SHP77 (cell line): ENCODE measurements around the gene TRPV3.
A peak's percentile ranks its signal among the peaks of the same experiment; 100 is the strongest.
"Not testable (repeated sequence)": the region's sequence is repeated elsewhere in the genome, so short reads cannot be mapped to it uniquely, and the experiment has no call there.

ENCODE experiments used
- DNase-seq, 2 experiments: peaks; one replicate each; lab custom pipeline; 2025; lab: John Stamatoyannopoulos, UW

The TRPV3 gene

GRCh38 chr17:3573246-3574100, 15.9 kb upstream of the TRPV3 start:
- DNase-seq: no peak

- DNase-seq: no peak
Measured at GRCh38 chr17:3572231-3572630, 14.6 kb upstream of the TRPV3 start.

- no peak for DNase-seq
Measured at GRCh38 chr17:3571043-3571900, 13.7 kb upstream of the TRPV3 start.

DNA sequence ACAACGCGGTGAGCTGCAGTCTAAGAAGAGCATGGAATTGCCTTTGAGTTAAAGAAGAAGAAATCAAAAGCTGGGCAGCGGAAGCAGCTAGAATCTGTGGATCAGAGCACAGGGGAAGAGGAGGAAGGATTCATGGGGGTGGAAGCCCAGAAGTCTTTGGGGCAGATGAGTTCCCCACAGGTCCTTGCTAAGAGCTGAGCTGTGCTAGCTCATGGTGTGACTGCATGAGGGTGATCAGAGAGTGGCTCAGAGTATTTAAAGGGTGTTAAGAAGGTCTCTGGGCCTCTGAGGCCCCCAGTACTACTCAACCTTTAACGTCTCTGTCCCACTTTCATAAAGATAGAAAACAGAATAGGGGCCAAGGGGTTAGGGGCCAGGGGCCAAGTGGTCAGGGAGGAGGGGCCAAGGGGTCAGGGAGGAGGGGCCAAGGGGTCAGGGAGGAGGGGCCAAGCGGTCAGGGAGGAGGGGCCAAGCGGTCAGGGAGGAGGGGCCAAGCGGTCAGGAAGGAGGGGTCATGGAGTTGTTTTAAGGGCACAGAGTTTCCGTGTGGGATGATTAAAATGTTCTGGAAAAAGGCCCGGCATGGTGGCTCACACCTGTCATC, 12.0 kb upstream of the TRPV3 start:
- DNase-seq: no peak

DNA sequence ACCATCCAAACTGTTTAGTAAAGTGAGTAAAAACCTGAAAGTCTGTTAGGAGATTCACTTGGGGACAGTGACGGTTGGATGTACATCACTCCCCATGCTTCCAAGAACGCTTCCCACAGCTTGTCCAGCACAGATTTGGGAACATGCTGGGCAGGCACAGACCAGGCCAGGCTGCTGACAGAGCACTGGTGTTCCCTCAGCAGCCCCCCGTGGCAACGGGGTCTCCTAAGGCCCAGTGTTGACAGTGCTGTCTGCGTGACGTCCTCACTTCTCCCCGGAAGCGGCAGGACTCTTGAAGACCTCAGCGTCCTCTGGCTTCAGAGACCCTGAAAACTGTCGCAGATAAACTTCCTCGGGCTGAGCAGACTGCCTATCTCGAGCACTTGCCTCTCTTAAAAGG, 8.9 kb upstream of the TRPV3 start:
- DNase-seq: no peak

DNA sequence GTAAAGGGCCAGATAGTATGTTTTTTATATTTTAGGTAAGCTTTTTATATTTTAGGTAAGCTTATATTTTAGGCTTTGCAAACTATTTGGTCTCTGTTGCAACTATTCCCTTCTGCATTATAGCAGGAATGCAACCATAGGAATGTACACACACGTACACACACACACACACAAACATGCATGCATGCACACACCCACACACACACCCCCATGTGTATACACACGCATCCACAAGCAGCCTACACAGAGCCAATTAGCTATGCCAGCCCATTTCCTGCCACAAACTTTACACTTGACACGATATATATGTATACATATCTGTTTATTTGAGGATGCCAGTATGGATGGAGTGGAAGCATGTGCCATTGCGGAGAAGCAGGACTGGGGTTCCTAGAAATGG, 7.5 kb upstream of the TRPV3 start:
- no peak for DNase-seq

DNA sequence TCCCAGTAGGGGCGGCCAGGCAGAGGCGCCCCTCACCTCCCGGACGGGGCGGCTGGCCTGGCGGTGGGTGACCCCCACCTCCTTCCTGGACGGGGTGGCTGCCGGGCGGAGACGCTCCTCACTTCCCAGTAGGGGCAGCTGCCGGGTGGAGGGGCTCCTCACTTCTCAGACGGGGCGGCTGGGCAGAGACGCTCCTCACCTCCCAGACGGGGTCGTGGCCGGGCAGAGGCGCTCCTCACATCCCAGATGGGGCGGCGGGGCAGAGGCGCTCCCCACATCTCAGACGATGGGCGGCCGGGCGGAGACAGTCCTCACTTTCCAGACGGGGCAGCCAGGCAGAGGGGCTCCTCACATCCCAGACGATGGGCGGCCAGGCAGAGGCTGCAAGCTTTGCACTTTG, 6.6 kb upstream of the TRPV3 start:
- DNase-seq: not testable (repeated sequence)

DNA sequence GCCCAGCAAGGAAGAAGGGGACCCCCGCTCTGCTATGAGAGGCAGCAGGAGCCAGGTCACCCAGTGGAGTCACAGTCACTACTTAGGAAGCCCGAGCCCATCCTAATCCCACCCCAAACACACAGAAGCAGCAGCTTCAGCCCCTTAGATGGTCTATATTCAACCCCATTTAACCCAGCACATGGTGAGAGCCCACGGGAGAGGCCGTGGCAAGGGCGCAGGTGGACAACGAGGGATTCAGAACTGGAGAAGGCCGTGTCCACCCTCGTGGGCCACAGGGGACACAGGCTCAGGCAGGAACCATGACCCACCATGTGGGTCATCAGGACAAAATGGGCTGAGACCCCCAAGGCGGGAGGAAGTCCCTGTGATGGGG, 1.6 kb upstream of the TRPV3 start:
- no peak for DNase-seq

GRCh38 chr17:3558603-3559269, 1.1 kb upstream of the TRPV3 start:
- peak; percentile 95 for DNase-seq

- DNase-seq: no peak
Measured at GRCh38 chr17:3556916-3557767, 470 bp downstream of the TRPV3 start.

GRCh38 chr17:3556239-3556915, 1.2 kb downstream of the TRPV3 start:
- no peak for DNase-seq

- DNase-seq: no peak
Measured at GRCh38 chr17:3555189-3555796, 2.3 kb downstream of the TRPV3 start.

- no peak for DNase-seq
Measured at GRCh38 chr17:3554440-3554839, 3.2 kb downstream of the TRPV3 start.

DNA sequence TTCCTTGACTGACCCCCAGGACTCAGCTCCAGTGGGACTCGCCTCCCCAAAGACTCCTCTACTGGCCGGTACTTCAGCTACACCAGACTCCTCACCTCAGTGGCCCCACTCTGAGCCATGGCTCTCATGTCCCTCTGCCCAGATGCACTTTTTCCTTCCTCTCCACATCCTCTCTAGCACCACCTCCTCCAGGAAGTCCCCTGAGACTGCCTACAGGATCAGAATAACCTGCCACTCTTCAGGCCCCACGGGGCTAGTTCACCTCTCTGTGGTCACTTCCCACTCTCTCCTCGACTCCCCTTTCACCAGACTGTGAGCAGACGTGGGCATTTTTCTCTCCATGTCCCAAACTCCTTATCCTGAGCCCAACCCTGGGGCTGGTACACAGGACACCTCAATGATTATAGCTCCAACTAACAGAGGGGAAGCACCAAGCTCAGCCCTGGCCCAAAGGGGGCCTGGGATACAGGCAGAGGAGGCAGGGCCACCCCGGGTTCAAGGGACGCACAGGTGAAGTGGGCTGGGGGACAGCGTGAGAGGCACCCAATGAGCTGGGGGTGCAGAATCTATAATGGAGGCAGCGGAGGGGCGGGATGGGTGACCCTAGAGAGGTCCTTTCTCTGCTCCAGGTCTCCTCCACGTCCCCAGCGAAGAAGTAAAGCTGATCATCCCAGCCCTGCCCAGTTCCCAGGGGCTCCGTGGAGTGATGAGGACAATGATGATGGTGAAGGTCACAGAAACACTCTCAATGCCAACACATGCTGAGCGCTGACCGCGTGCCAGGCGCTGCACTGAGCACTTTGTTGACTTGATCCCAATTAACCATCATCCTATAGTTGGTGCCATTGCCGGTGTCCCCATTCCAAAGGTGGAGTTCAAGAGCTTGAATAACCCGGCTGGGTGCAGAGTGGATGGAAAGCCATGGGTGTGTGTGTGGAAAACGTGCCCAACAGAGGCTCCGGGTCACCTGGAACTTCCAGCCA, 3.9 kb downstream of the TRPV3 start:
- DNase-seq: no peak

DNA sequence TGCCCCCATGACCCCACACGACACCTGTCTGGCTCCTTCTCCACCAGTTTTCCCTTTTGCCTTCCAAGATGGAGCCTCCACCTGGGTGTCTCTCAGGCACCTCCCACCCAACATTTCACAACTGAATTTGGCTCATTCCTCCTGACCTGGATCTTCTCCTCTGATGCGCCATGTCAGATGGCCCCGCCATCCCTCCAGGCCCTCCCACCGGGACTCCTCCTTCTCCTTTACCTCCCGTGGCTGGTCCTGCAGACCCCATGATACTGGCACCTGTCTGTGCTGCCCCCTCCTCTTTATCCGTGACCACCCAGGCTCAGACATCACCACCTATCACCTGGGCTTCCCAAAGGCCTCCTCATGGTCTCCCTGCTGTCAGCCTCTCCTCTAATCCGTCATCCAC, 4.7 kb downstream of the TRPV3 start:
- DNase-seq: no peak

DNA sequence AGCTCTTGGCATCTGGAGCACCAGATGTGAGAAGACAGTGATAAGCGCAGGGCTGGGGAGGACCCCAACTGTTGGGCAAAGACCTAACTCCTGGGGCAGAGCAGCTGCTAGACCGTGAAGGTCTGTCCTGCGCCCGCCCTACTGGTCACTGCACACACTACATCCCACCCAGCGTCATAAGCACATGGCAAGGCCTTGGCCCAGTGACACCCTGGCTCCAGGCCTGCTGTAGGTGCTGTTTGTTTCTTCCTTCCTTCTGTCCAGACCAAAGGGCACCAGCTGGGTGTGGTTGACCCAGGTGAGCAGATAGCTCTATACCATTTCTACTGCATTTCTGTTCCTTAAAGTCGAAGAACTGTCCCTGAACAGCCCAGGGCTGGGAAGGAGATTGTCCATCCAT, 6.4 kb downstream of the TRPV3 start:
- DNase-seq: peak in 1 of 2 experiments; percentile 8

- DNase-seq: no peak
Measured at GRCh38 chr17:3549610-3550162, 7.9 kb downstream of the TRPV3 start.

DNA sequence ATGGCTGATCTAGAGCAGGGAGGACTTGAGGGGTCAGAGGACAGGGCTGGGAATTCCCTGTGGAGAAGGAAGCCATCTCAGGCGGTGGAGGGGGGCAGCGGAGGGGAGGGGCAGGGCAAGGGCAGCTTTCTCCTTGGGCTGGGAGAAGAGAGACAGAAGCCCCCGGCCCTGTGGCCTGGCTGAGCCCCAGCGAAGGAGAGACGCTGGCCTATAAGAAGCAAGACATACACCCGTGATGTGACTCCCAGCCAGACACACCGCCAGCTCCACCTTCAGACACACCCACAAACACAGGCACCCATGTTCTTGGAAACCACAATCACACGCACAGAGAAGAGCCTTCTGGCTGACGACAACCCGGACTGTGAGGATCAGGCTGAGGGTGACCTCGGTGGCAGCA, 10.0 kb downstream of the TRPV3 start:
- no peak for DNase-seq

DNA sequence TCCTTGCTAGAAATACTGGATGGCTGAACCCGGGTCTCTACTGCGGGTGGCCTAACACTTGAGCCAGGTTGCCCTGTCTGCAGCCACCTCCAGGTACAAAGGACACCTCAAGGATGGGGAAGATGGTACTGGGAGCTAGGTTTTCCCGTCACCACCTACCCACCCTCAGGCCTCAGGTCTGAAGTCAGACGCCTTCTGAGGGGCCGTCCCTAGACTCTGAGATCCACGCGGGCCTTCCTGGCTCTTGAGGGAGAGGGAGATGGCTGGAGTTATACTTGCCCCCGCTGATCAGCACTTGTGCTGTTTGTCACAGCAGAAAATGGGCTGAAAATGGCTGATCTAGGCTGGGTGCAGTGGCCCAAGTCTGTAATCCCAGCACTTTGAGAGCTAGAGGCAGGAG, 10.6 kb downstream of the TRPV3 start:
- DNase-seq: no peak
